Upper lobe of left lung (tissue), 4 donors: Measurements from ENCODE around the gene GDF2.

ENCODE experiments used
- POLR2A ChIP-seq, 4 donors: fragments of 450-650 bp; IDR thresholded peaks; one replicate each; pipeline ENCODE4 v1.5.1; 2016 to 2017; ENCODE audit warnings: antibody characterized with exemption in 4 of 4, mild to moderate bottlenecking in 2 of 4
- TF ChIP-seq, protein P1 (sequence below), 6 experiments: fragments of 450-650 bp in 4 of 6; fragments of 200-600 bp in 2 of 6; sonication (generic) in 2 of 6; IDR thresholded peaks; one replicate each; pipeline ENCODE4 v1.5.1; 2016 to 2019; ENCODE audit warnings: antibody characterized with exemption in 6 of 6

GRCh38 chr10:47362199-47362598, 39.9 kb downstream of the GDF2 start:
- TF ChIP-seq, protein P1, sequence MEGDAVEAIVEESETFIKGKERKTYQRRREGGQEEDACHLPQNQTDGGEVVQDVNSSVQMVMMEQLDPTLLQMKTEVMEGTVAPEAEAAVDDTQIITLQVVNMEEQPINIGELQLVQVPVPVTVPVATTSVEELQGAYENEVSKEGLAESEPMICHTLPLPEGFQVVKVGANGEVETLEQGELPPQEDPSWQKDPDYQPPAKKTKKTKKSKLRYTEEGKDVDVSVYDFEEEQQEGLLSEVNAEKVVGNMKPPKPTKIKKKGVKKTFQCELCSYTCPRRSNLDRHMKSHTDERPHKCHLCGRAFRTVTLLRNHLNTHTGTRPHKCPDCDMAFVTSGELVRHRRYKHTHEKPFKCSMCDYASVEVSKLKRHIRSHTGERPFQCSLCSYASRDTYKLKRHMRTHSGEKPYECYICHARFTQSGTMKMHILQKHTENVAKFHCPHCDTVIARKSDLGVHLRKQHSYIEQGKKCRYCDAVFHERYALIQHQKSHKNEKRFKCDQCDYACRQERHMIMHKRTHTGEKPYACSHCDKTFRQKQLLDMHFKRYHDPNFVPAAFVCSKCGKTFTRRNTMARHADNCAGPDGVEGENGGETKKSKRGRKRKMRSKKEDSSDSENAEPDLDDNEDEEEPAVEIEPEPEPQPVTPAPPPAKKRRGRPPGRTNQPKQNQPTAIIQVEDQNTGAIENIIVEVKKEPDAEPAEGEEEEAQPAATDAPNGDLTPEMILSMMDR (IDR thresholded peaks at IDR 0.05): no peak
- TF ChIP-seq POLR2A (IDR thresholded peaks at IDR 0.05): no peak
